A549 (cell line): Measurements from ENCODE around the gene ETV3L. TPM values are rescaled to one million over a fixed set of nuclear protein-coding genes. Genes with fewer than 3 reads are reported as not detected.

Experiments
- ATAC-seq, 2 experiments: fragments of 200-7000 bp in 1 of 2; fragments of >200 bp in 1 of 2; cut with Nextera tagmentation in 1 of 2; cut with Tn5 transposase in 1 of 2; 3 replicates each; pipeline versions ENCODE4 v1.8.0 to v1.9.1; 2018 to 2020; ENCODE audit warnings: mild to moderate bottlenecking in 1 of 2, moderate library complexity in 1 of 2
- CTCF ChIA-PET: fragments of 300-600 bp; sonication (Branson Sonifier 250); formaldehyde crosslinking; extraction: SDS; loops from one replicate; lab custom pipeline; 2021; ENCODE audit warnings: antibody characterized with exemption, inconsistent platforms; lab: Yijun Ruan, JAX
- POLR2A ChIA-PET: fragments of 350-600 bp; formaldehyde crosslinking; extraction: SDS; loops from one replicate; lab custom pipeline; 2021; ENCODE audit warnings: antibody characterized with exemption, inconsistent platforms; lab: Yijun Ruan, JAX
- DNase-seq, 2 experiments: peaks; one replicate each; pipeline versions ENCODE4 v3.0.0 to v3.0.0-alpha.2; 2011 to 2016; ENCODE audit warnings: low read depth in 1 of 2, low spot score in 1 of 2
- FAIRE-seq: peaks from 2 replicates; lab custom pipeline; 2011; peaks lifted over from hg19 to GRCh38; lab: Jason Lieb, UNC
- H3K27ac ChIP-seq, 2 experiments: fragments of >200 bp; sonication (Bioruptor Twin); formaldehyde crosslinking; 3 replicates each; pipeline ENCODE4 v1.5.1; 2016 to 2017
- H3K4me1 ChIP-seq: fragments of >200 bp; sonication (Bioruptor Twin); formaldehyde crosslinking; 3 replicates; pipeline ENCODE4 v1.6.1; 2016
- H3K4me2 ChIP-seq: fragments of >200 bp; sonication (Bioruptor Twin); formaldehyde crosslinking; 3 replicates; pipeline ENCODE4 v1.6.1; 2016
- H3K4me3 ChIP-seq: fragments of >200 bp; sonication (Bioruptor Twin); formaldehyde crosslinking; 3 replicates; pipeline ENCODE4 v1.5.1; 2016
- H3K9me3 ChIP-seq: fragments of >200 bp; sonication (Bioruptor Twin); formaldehyde crosslinking; 3 replicates; pipeline ENCODE4 v1.6.1; 2016
- CBX8 ChIP-seq: fragments of 200-600 bp; sonication (generic); IDR thresholded peaks from 2 replicates; pipeline ENCODE4 v1.6.1; 2016
- CHD4 ChIP-seq: fragments of 200-600 bp; sonication (generic); IDR thresholded peaks from 2 replicates; pipeline ENCODE4 v1.6.1; 2016; ENCODE audit warnings: antibody characterized with exemption, mild to moderate bottlenecking, borderline replicate concordance
- EHF ChIP-seq: fragments of 250-450 bp; sonication (Bioruptor Pico); IDR thresholded peaks from 2 replicates; pipeline ENCODE4 v1.5.0; 2020; ENCODE audit warnings: mild to moderate bottlenecking
- EHMT2 ChIP-seq: fragments of 200-600 bp; sonication (generic); IDR thresholded peaks from 2 replicates; pipeline ENCODE4 v1.6.1; 2016; ENCODE audit warnings: antibody characterized with exemption, low read depth, mild to moderate bottlenecking, moderate library complexity
- EP300 ChIP-seq, 2 experiments: fragments of >200 bp; sonication (Bioruptor Twin); formaldehyde crosslinking; IDR thresholded peaks; 2 replicates in 1 of 2; 3 replicates in 1 of 2; pipeline ENCODE4 v1.6.1; 2016 to 2017
- FOSL2 ChIP-seq, 2 experiments: fragments of 450-650 bp in 1 of 2; fragments of >200 bp in 1 of 2; sonication (Bioruptor Twin) in 1 of 2; formaldehyde crosslinking; IDR thresholded peaks; 2 replicates each; pipeline versions ENCODE4 v1.5.0 to v1.6.1; 2016 to 2020; ENCODE audit warnings: mild to moderate bottlenecking in 1 of 2, moderate library complexity in 1 of 2
- GATA3 ChIP-seq: IDR thresholded peaks from 2 replicates; pipeline ENCODE4 v1.6.1; 2012; ENCODE audit warnings: borderline replicate concordance
- HOXA7 ChIP-seq: fragments of 250-450 bp; sonication (Bioruptor Pico); IDR thresholded peaks from 2 replicates; pipeline ENCODE4 v1.5.0; 2020; ENCODE audit warnings: mild to moderate bottlenecking, moderate library complexity
- HOXB13 ChIP-seq: fragments of 250-450 bp; sonication (Bioruptor Pico); IDR thresholded peaks from 2 replicates; pipeline ENCODE4 v1.5.0; 2020; ENCODE audit warnings: low read depth, mild to moderate bottlenecking, moderate library complexity
- HOXB5 ChIP-seq: fragments of 250-450 bp; sonication (Bioruptor Pico); IDR thresholded peaks from 2 replicates; pipeline ENCODE4 v1.5.0; 2020; ENCODE audit warnings: mild to moderate bottlenecking, moderate library complexity
- KDM5A ChIP-seq: fragments of 200-600 bp; sonication (generic); IDR thresholded peaks from 2 replicates; pipeline ENCODE4 v1.6.1; 2016; ENCODE audit warnings: antibody characterized with exemption, mild to moderate bottlenecking
- MAFK ChIP-seq: fragments of 450-650 bp; IDR thresholded peaks from 2 replicates; pipeline ENCODE4 v1.6.1; 2014; ENCODE audit not compliant: partially characterized antibody
- MAZ ChIP-seq: fragments of 150-350 bp; IDR thresholded peaks from 2 replicates; pipeline ENCODE4 v1.6.1; 2014; ENCODE audit warnings: antibody characterized with exemption, low read depth, low read length, borderline replicate concordance
- MYC ChIP-seq: IDR thresholded peaks from 2 replicates; pipeline ENCODE4 v1.6.1; 2012; ENCODE audit warnings: mild to moderate bottlenecking, inconsistent platforms, low read length, improper control_type of control experiment, borderline replicate concordance
- NPAS2 ChIP-seq: fragments of 250-450 bp; sonication (Bioruptor Pico); IDR thresholded peaks from 2 replicates; pipeline ENCODE4 v1.8.0; 2022; ENCODE audit warnings: mild to moderate bottlenecking, moderate library complexity, borderline replicate concordance
- NR3C1 ChIP-seq: fragments of >200 bp; sonication (Bioruptor Twin); formaldehyde crosslinking; IDR thresholded peaks from 3 replicates; pipeline ENCODE4 v1.6.1; 2017
- PHF8 ChIP-seq: fragments of 200-600 bp; sonication (generic); IDR thresholded peaks from 2 replicates; pipeline ENCODE4 v1.6.1; 2016; ENCODE audit warnings: low read depth, mild to moderate bottlenecking, antibody characterized with exemption, moderate library complexity, borderline replicate concordance
- RAD21 ChIP-seq, 2 experiments: fragments of >200 bp in 1 of 2; sonication (Bioruptor Twin) in 1 of 2; formaldehyde crosslinking in 1 of 2; IDR thresholded peaks in 1 of 2; conservative IDR thresholded peaks in 1 of 2; 2 replicates in 1 of 2; 3 replicates in 1 of 2; pipeline ENCODE4 v1.6.1; 2012 to 2018; ENCODE audit warnings: inconsistent platforms in 1 of 2
- REST ChIP-seq: fragments of 200-600 bp; sonication (generic); IDR thresholded peaks from 2 replicates; pipeline ENCODE4 v1.6.1; 2016; ENCODE audit warnings: antibody characterized with exemption, mild to moderate bottlenecking, moderate library complexity
- SREBF2 ChIP-seq: fragments of 450-650 bp; IDR thresholded peaks from 2 replicates; pipeline ENCODE4 v1.6.1; 2014; ENCODE audit warnings: mild to moderate bottlenecking, moderate library complexity
- TFCP2L1 ChIP-seq: fragments of 250-450 bp; sonication (Bioruptor Pico); IDR thresholded peaks from 2 replicates; pipeline ENCODE4 v1.5.0; 2021; ENCODE audit warnings: mild to moderate bottlenecking
- TP53 ChIP-seq: fragments of 250-450 bp; sonication (Bioruptor Pico); IDR thresholded peaks from 2 replicates; pipeline ENCODE4 v1.5.0; 2021; ENCODE audit warnings: mild to moderate bottlenecking, moderate library complexity
- ZC3H11A ChIP-seq: fragments of 450-650 bp; IDR thresholded peaks from 2 replicates; pipeline ENCODE4 v1.6.1; 2014; ENCODE audit warnings: antibody characterized with exemption, mild to moderate bottlenecking
- ZFP36 ChIP-seq: fragments of 450-650 bp; IDR thresholded peaks from 2 replicates; pipeline ENCODE4 v1.6.1; 2014; ENCODE audit warnings: borderline replicate concordance; ENCODE audit not compliant: partially characterized antibody
- ZNF302 ChIP-seq: fragments of 250-450 bp; sonication (Bioruptor Pico); IDR thresholded peaks from 2 replicates; pipeline ENCODE4 v1.9.0; 2021; ENCODE audit warnings: inconsistent platforms, mild to moderate bottlenecking, moderate library complexity
- WGBS: methylation state at CpG from one replicate; pipeline ENCODE4 v1.1.6; 2017; ENCODE audit errors: missing lambda C conversion rate; 5-methylcytosine and 5-hydroxymethylcytosine counted together
- polyA minus RNA-seq: library from RNA; depleted of rRNA, polyadenylated mRNA; stranded (reverse); fragments of >200 nt; gene quantifications from 2 replicates; pipeline ENCODE4 v1.2.3, GENCODE V29; 2011; rRNA and poly(A)+ RNA removed
- polyA plus RNA-seq, 4 experiments: library from polyadenylated mRNA; depleted of rRNA in 3 of 4; stranded (reverse); fragments of >200 nt; fragmentation: RNase III in 1 of 4; extraction: RNeasy Plus Mini Kit Qiagen cat#74134 plus additional on column Dnase treatment in 1 of 4; gene quantifications; 2 replicates in 3 of 4; 3 replicates in 1 of 4; pipeline ENCODE4 v1.2.3, GENCODE V29; 2011 to 2017
- TF ChIP-seq, protein P1 (sequence below): fragments of 250-450 bp; sonication (Bioruptor Pico); IDR thresholded peaks from 2 replicates; pipeline ENCODE4 v1.5.0; 2020; ENCODE audit warnings: low read depth, mild to moderate bottlenecking, moderate library complexity

The ETV3L gene
- not detected in 2 replicates for polyA plus RNA-seq (2011; rRNA removed)
- polyA plus RNA-seq (2012; cell fraction: cytosol; rRNA removed), result not detected in 2 replicates
- not detected in 2 replicates for polyA plus RNA-seq (2012; cell fraction: nucleus; rRNA removed)
- polyA plus RNA-seq (2017; fragmentation: RNase III; extraction: RNeasy Plus Mini Kit Qiagen cat#74134 plus additional on column Dnase treatment), result not detected in 3 replicates
- not detected in 2 replicates for polyA minus RNA-seq

DNA sequence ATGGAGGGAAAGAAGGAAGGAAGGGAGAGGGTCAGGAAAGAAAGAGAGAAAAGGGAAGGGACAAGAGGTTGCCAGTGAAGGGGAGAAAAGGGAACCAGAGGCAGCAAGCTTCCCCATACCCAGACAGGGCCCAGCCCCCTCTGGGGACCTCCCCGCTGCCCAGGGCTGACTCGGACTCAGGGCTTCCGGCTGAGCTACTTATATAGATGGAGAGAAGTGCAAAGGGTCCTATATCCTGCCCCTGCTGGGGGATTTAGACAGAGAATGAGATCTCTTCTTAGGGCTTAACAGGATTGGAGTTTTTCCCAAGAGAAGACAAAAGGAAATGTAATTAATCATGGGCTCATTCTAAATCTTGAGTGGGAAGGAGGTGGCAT is at the start of gene ETV3L:
TSS of gene ETV3L (minus strand) at position 176 of the 377 bp plus-strand sequence. CDS start 285 bp downstream, outside the sequence.
- POLR2A ChIA-PET, result no interaction called here
- Histone ChIP-seq H3K9me3 (no peaks in the 10 kb centered on the region), H3K4me1 (peaks cover 3% of the 10 kb centered on the region; the same call in 1 of the 3 replicates), H3K4me3 (no peak within 1 kb of the TSS), H3K4me2 (no peak within 1 kb of the TSS)
- no peak for ATAC-seq
- 82% methylated on average over 3 of the region's 3 CpGs for WGBS
- FAIRE-seq, result no peak
- no peak for DNase-seq
- TF ChIP-seq EP300 (IDR thresholded peaks at IDR 0.05), result no peak
- TF ChIP-seq ZFP36, result no peak
- TF ChIP-seq HOXB13, result no peak
- TF ChIP-seq ZC3H11A, result no peak
- no peak for TF ChIP-seq MYC
- no peak for TF ChIP-seq NR3C1
- no peak for TF ChIP-seq TFCP2L1 (CRISPR knock-in tag)
- TF ChIP-seq, protein P1, sequence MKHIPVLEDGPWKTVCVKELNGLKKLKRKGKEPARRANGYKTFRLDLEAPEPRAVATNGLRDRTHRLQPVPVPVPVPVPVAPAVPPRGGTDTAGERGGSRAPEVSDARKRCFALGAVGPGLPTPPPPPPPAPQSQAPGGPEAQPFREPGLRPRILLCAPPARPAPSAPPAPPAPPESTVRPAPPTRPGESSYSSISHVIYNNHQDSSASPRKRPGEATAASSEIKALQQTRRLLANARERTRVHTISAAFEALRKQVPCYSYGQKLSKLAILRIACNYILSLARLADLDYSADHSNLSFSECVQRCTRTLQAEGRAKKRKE (CRISPR knock-in tag), result no peak
- TF ChIP-seq FOSL2 (IDR thresholded peaks at IDR 0.05), result no peak
- no peak for TF ChIP-seq FOSL2 (CRISPR knock-in tag; IDR thresholded peaks at IDR 0.05)
- TF ChIP-seq, all 56 proteins: peak for 0
- CTCF ChIA-PET, result interaction anchor here (1.0 to 11.4 kb wide), 3 partner anchors 11 to 392 kb away, joined by 3 to 104 read pairs (median 40); no protein-coding TSS in a partner anchor
- no peak within 1 kb of the TSS for H3K27ac ChIP-seq

GRCh38 chr1:157147906-157148700 is 48.5 kb upstream of the ETV3L start:
- peak overlapping the region in 1 of 2 experiments; percentile 33; a peak in 1 of 6 replicates for H3K27ac ChIP-seq
- FAIRE-seq (no peak), ATAC-seq (peak in 1 of 2 experiments; percentile 47; a peak in 1 of 6 replicates)

GRCh38 chr1:157147037-157147436 is 47.4 kb upstream of the ETV3L start:
- ChIA-PET CTCF (interaction anchor here (1.3 to 17.6 kb wide), 4 partner anchors 9 to 58 kb away, joined by 4 to 437 read pairs (median 22); no protein-coding TSS in a partner anchor), POLR2A (no interaction called here)
- Histone ChIP-seq H3K27ac (no peak overlapping the region), H3K4me3 (no peak overlapping the region), H3K9me3 (no peaks in the 10 kb centered on the region), H3K4me1 (peaks cover 9% of the 10 kb centered on the region), H3K4me2 (no peak overlapping the region)
- ATAC-seq, result no peak
- 71% methylated on average over 1 of the region's 1 CpG for WGBS
- DNase-seq, result no peak
- FAIRE-seq, result no peak
- TF ChIP-seq CHD4, result no peak
- TF ChIP-seq MAFK, result no peak
- no peak for TF ChIP-seq EHMT2
- no peak for TF ChIP-seq EHF (CRISPR knock-in tag)
- no peak for TF ChIP-seq NPAS2 (CRISPR knock-in tag)
- TF ChIP-seq KDM5A, result no peak
- no peak for TF ChIP-seq ZC3H11A
- TF ChIP-seq NR3C1, result no peak
- TF ChIP-seq RAD21 (conservative IDR thresholded peaks at IDR 0.05 in 1 of 2, IDR thresholded peaks at IDR 0.05 in 1 of 2), result no peak
- TF ChIP-seq HOXA7 (CRISPR knock-in tag), result no peak
- no peak for TF ChIP-seq PHF8
- no peak for TF ChIP-seq SREBF2
- TF ChIP-seq ZNF302 (CRISPR knock-in tag), result no peak
- no peak for TF ChIP-seq TP53
- TF ChIP-seq MYC, result no peak
- no peak for TF ChIP-seq CBX8
- no peak for TF ChIP-seq REST
- TF ChIP-seq HOXB5, result no peak

More at GRCh38 chr1:157147906-157148700, 48.5 kb upstream of the ETV3L start:
- Histone ChIP-seq H3K4me2 (0 out of 3 replicates have a peak overlapping the region, but pooled peaks have one; percentile 11), H3K4me3 (no peak overlapping the region), H3K9me3 (no peaks in the 10 kb centered on the region), H3K4me1 (peaks cover 9% of the 10 kb centered on the region)
- WGBS, result 65% methylated on average over 10 of the region's 10 CpGs
- DNase-seq, result peak in 1 of 2 experiments; percentile 29
- ChIA-PET CTCF (interaction anchor here (2.9 to 17.6 kb wide), 3 partner anchors 8 to 59 kb away, joined by 10 to 437 read pairs (median 33); no protein-coding TSS in a partner anchor), POLR2A (interaction anchor here (1.1 kb wide), 1 partner anchor 10 kb away, joined by 3 read pairs; the partner anchor contains the start of gene ETV3)
- TF ChIP-seq MAFK, result peak; percentile 7
- TF ChIP-seq MAZ, result no peak
- no peak for TF ChIP-seq GATA3
- TF ChIP-seq FOSL2 (IDR thresholded peaks at IDR 0.05), result no peak
- TF ChIP-seq FOSL2 (CRISPR knock-in tag; IDR thresholded peaks at IDR 0.05), result peak; percentile 51
